Lower leg skin (tissue), 3 donors: Measurements from ENCODE around the gene SHKBP1.

Experiments used
- POLR2A ChIP-seq, 2 donors: fragments of 450-650 bp; IDR thresholded peaks; one replicate each; pipeline ENCODE4 v1.6.1; 2016 to 2017; ENCODE audit warnings: antibody characterized with exemption in 2 of 2, mild to moderate bottlenecking in 1 of 2, moderate library complexity in 1 of 2
- TF ChIP-seq, protein P1 (sequence below), 3 donors: fragments of 450-650 bp; IDR thresholded peaks; one replicate each; pipeline ENCODE4 v1.5.1; 2016; ENCODE audit warnings: antibody characterized with exemption in 3 of 3, mild to moderate bottlenecking in 3 of 3, moderate library complexity in 2 of 3

DNA sequence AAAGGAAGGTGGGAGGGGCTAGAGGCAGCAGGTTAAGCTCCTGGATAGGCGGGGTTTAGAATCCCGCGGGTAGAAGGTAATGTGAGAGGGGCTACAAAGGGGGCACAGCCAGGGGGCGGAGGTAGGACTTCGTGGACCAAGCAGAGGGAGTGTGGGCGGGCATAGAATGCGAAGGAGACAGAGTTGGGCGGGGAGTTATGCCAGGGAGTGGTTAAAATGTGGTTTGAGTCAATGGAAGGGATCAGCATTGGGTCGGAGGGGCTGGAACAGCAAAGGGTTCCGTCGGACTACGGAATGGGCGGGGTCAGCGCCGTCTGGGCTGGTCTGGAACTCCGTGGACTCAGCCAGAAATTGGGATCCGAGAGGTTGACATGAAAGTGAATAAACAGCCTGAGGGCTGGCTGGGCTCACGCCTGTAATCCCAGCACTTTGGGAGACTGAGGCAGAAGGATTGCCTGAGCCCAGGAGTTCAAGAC, 27.5 kb downstream of the SHKBP1 start:
- TF ChIP-seq, protein P1, sequence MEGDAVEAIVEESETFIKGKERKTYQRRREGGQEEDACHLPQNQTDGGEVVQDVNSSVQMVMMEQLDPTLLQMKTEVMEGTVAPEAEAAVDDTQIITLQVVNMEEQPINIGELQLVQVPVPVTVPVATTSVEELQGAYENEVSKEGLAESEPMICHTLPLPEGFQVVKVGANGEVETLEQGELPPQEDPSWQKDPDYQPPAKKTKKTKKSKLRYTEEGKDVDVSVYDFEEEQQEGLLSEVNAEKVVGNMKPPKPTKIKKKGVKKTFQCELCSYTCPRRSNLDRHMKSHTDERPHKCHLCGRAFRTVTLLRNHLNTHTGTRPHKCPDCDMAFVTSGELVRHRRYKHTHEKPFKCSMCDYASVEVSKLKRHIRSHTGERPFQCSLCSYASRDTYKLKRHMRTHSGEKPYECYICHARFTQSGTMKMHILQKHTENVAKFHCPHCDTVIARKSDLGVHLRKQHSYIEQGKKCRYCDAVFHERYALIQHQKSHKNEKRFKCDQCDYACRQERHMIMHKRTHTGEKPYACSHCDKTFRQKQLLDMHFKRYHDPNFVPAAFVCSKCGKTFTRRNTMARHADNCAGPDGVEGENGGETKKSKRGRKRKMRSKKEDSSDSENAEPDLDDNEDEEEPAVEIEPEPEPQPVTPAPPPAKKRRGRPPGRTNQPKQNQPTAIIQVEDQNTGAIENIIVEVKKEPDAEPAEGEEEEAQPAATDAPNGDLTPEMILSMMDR (IDR thresholded peaks at IDR 0.05) = no peak
- TF ChIP-seq POLR2A (IDR thresholded peaks at IDR 0.05) = no peak
